Ovary (tissue), 3 donors: ENCODE measurements around the gene TRAPPC3L.

Experiments
- EP300 ChIP-seq: sonication (generic); formaldehyde crosslinking; IDR thresholded peaks from one replicate; pipeline ENCODE4 v1.6.1; 2017; ENCODE audit warnings: antibody characterized with exemption
- POLR2A ChIP-seq: fragments of 450-650 bp; IDR thresholded peaks from one replicate; pipeline ENCODE4 v1.6.1; 2017; ENCODE audit warnings: antibody characterized with exemption, mild to moderate bottlenecking, moderate library complexity
- TF ChIP-seq, protein P1 (sequence below), 3 donors: fragments of 450-650 bp in 2 of 3; fragments of 200-600 bp in 1 of 3; IDR thresholded peaks; one replicate each; pipeline versions ENCODE4 v1.5.1 to v1.8.0; 2016 to 2022; ENCODE audit warnings: antibody characterized with exemption in 3 of 3, mild to moderate bottlenecking in 1 of 3
- donor health status: DM: no; HTN: no; CAD: no.

DNA sequence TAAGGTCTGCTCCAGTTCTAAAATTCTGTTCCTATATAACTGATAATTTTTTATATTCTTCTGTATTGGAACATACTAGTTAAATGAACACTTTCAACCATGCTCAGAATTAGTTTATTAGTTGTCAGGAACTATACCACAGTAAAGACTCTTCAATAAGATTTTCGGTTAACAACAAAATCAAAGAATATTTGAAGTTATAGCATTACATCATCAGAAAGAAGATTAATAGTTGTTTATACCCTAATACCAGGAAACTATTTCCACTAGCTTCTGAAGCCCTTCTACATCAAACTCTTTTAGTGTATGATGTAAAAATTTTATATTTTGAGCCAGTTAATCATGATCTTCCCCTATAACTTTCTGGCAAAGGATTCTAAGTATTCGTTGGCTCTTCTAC lies 14.6 kb upstream of the TRAPPC3L start:
- TF ChIP-seq, protein P1, sequence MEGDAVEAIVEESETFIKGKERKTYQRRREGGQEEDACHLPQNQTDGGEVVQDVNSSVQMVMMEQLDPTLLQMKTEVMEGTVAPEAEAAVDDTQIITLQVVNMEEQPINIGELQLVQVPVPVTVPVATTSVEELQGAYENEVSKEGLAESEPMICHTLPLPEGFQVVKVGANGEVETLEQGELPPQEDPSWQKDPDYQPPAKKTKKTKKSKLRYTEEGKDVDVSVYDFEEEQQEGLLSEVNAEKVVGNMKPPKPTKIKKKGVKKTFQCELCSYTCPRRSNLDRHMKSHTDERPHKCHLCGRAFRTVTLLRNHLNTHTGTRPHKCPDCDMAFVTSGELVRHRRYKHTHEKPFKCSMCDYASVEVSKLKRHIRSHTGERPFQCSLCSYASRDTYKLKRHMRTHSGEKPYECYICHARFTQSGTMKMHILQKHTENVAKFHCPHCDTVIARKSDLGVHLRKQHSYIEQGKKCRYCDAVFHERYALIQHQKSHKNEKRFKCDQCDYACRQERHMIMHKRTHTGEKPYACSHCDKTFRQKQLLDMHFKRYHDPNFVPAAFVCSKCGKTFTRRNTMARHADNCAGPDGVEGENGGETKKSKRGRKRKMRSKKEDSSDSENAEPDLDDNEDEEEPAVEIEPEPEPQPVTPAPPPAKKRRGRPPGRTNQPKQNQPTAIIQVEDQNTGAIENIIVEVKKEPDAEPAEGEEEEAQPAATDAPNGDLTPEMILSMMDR (IDR thresholded peaks at IDR 0.05): no peak
- TF ChIP-seq EP300: no peak
- no peak for TF ChIP-seq POLR2A
